Gastrocnemius medialis (tissue), 4 donors: ENCODE results near the gene FAM107A. TPM values are rescaled to one million over a fixed set of nuclear protein-coding genes. Genes with fewer than 3 reads are reported as not detected.

Experiments used
- ATAC-seq, 2 donors: fragments of 150-250 bp; one replicate each; pipeline ENCODE4 v1.9.1; 2016
- DNase-seq, 2 donors: peaks; one replicate each; pipeline ENCODE4 v3.0.0-alpha.2; 2019
- H3K27ac ChIP-seq, 4 donors: fragments of 200-600 bp; sonication (generic); 1 replicate in 1 of 4; 2 replicates in 3 of 4; pipeline ENCODE4 v1.5.1; 2016 to 2018; ENCODE audit warnings: mild to moderate bottlenecking in 2 of 4, moderate library complexity in 1 of 4
- H3K27me3 ChIP-seq, 3 donors: fragments of 200-600 bp; sonication (generic) in 2 of 3; 1 replicate in 1 of 3; 2 replicates in 2 of 3; pipeline versions ENCODE4 v1.5.1 to v1.6.0; 2016 to 2019; ENCODE audit warnings: mild to moderate bottlenecking in 1 of 3, moderate library complexity in 1 of 3
- H3K36me3 ChIP-seq, 2 donors: fragments of 200-600 bp; sonication (generic) in 1 of 2; one replicate each; pipeline ENCODE4 v1.5.1; 2017 to 2018
- H3K4me1 ChIP-seq, 2 donors: fragments of 200-600 bp; sonication (generic) in 1 of 2; one replicate each; pipeline ENCODE4 v1.5.1; 2016 to 2017; ENCODE audit warnings: mild to moderate bottlenecking in 2 of 2
- H3K4me3 ChIP-seq, 4 donors: fragments of 200-600 bp; sonication (generic) in 3 of 4; 1 replicate in 1 of 4; 2 replicates in 3 of 4; pipeline ENCODE4 v1.5.1; 2016 to 2019; ENCODE audit warnings: mild to moderate bottlenecking in 2 of 4
- H3K9me3 ChIP-seq, 3 donors: fragments of 200-600 bp; sonication (generic) in 2 of 3; 1 replicate in 1 of 3; 2 replicates in 2 of 3; pipeline ENCODE4 v1.5.1; 2016 to 2019
- CTCF ChIP-seq, 5 experiments: fragments of 450-650 bp in 3 of 5; fragments of 200-600 bp in 2 of 5; sonication (generic) in 2 of 5; IDR thresholded peaks in 4 of 5; conservative IDR thresholded peaks in 1 of 5; 1 replicate in 4 of 5; 2 replicates in 1 of 5; pipeline ENCODE4 v1.5.1; 2016 to 2019; ENCODE audit warnings: antibody characterized with exemption in 5 of 5, mild to moderate bottlenecking in 3 of 5, moderate library complexity in 3 of 5
- POLR2A ChIP-seq, 2 donors: fragments of 450-650 bp; IDR thresholded peaks; one replicate each; pipeline ENCODE4 v1.6.1; 2017; ENCODE audit warnings: antibody characterized with exemption in 2 of 2, mild to moderate bottlenecking in 2 of 2, moderate library complexity in 2 of 2
- in situ Hi-C, 4 donors: fragments of 200-750 bp; cut with MboI; loops; one replicate each; pipeline versions ENCODE4 v1.15.0 to v1.8.0; 2017; ENCODE audit warnings: low sequenced_read_pairs in 4 of 4
- intact Hi-C: fragments of 100-400 bp; cut with DNase I; formaldehyde crosslinking; loops from one replicate; pipeline ENCODE4 v1.15.1; 2023; ENCODE audit warnings: low total_unique reads
- total RNA-seq, 4 donors: library from RNA; depleted of rRNA; stranded (reverse); fragments of >200 nt; gene quantifications; one replicate each; pipeline versions ENCODE4 v1.1.0 to v1.2.3, GENCODE V29; 2016

FAM107A gene
- total RNA-seq, 4 donors from 2014 or later, result 21.1 to 28.5 (median 27.6) TPM

DNA sequence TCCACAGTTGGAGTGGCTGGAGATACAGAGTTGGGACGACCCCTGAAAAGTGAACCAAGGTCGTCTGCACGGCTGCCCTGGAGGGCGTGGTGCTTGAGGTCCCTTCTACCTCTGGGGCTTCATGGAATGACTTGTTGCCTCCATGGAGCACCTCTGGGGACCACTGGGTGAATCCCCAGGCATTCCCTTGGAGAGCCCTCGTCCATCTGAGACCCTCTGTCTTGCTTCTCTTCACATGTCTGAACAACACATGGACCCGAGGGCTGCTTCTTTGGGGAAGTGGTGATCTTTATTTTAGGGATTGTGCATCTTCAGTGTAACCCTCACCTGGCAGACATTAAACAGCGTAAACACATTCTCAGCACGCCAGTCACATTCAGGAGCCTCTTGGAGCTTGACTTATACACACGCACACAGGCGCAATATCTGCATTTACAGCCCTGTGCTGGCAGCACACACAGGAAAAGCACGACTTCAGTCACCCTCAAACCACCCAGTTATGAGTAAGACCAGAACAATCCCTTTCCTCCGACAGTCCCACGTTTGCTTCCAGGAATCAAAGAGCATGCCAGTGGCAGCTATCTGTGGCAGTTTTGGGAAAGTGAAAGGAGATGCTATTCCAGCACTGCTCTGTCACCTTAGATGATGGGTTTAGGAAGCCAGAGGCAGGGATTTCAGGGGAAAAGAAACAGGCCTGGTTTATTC, 12.6 kb downstream of the FAM107A start:
- Histone ChIP-seq H3K36me3 (no peaks in the 10 kb centered on the region), H3K27me3 (no peaks in the 10 kb centered on the region), H3K27ac (no peak overlapping the region), H3K4me1 (no peaks in the 10 kb centered on the region), H3K4me3 (no peak overlapping the region), H3K9me3 (no peaks in the 10 kb centered on the region)
- no peak for TF ChIP-seq CTCF (IDR thresholded peaks at IDR 0.05 in 4 of 5, conservative IDR thresholded peaks at IDR 0.05 in 1 of 5)
- TF ChIP-seq POLR2A (IDR thresholded peaks at IDR 0.05), result no peak
- no peak for ATAC-seq
- intact Hi-C loops, result no loop called here
- in situ Hi-C loops, result loop anchor here in 1 of 4 donors (5.0 kb wide), 1 partner anchor 63 kb away; no protein-coding TSS in a partner anchor
- no peak for DNase-seq

- Histone ChIP-seq H3K36me3 (no peaks in the 10 kb centered on the region), H3K27me3 (no peaks in the 10 kb centered on the region), H3K4me3 (no peak overlapping the region), H3K27ac (no peak overlapping the region), H3K4me1 (no peaks in the 10 kb centered on the region), H3K9me3 (no peaks in the 10 kb centered on the region)
- no peak for ATAC-seq
- no peak for DNase-seq
- intact Hi-C loops, result no loop called here
- TF ChIP-seq POLR2A (IDR thresholded peaks at IDR 0.05), result no peak
- TF ChIP-seq CTCF (IDR thresholded peaks at IDR 0.05 in 4 of 5, conservative IDR thresholded peaks at IDR 0.05 in 1 of 5), result no peak
- in situ Hi-C loops, result no loop called here
These were observed 13.1 kb downstream of the FAM107A start for GRCh38 chr3:58564054-58564453.

- Histone ChIP-seq H3K9me3 (no peaks in the 10 kb centered on the region), H3K36me3 (no peaks in the 10 kb centered on the region), H3K4me1 (no peaks in the 10 kb centered on the region), H3K27ac (no peak overlapping the region), H3K27me3 (no peaks in the 10 kb centered on the region), H3K4me3 (no peak overlapping the region)
- in situ Hi-C loops (no loop called here), intact Hi-C loops (no loop called here)
- no peak for TF ChIP-seq CTCF (IDR thresholded peaks at IDR 0.05 in 4 of 5, conservative IDR thresholded peaks at IDR 0.05 in 1 of 5)
- no peak for TF ChIP-seq POLR2A (IDR thresholded peaks at IDR 0.05)
- no peak for DNase-seq
- no peak for ATAC-seq
These were observed 13.7 kb downstream of the FAM107A start for GRCh38 chr3:58563386-58564035.

DNA sequence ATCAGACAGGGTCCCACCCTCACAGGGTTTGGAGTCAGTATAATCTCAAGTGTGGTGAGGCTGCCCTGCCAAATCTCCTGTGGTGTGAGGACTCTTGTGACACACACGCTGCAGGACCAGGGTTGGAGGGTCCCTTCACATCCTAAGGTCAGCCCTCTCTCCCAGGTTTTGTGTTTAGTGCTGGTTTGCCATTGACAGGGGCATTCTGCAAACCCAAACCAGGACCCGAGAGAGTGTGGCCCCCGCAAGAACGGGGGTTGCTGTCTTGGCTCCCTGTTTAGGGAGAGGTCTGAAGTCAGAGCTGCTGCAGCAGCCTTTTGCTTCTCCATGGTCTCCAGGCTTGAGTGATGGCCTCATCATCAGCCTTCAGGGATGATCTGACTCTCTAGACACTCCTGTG, 14.7 kb downstream of the FAM107A start:
- DNase-seq, result no peak
- TF ChIP-seq CTCF (IDR thresholded peaks at IDR 0.05 in 4 of 5, conservative IDR thresholded peaks at IDR 0.05 in 1 of 5) (no peak), POLR2A (IDR thresholded peaks at IDR 0.05) (no peak)
- in situ Hi-C loops, result no loop called here
- no peaks in the 10 kb centered on the region for H3K27me3 ChIP-seq
- no peak overlapping the region for H3K27ac ChIP-seq
- H3K36me3 ChIP-seq, result no peaks in the 10 kb centered on the region
- no peaks in the 10 kb centered on the region for H3K4me1 ChIP-seq
- intact Hi-C loops, result no loop called here
- no peak overlapping the region for H3K4me3 ChIP-seq
- no peak for ATAC-seq
- no peaks in the 10 kb centered on the region for H3K9me3 ChIP-seq
